ENCODE measurements around the gene RBMS3.

GRCh38 chr3:29466442-29466841, 185.6 kb downstream of the RBMS3 start:
- TF ChIP-seq EP300 (IDR thresholded peaks at IDR 0.05) (no peak), CTCF (IDR thresholded peaks at IDR 0.05) (no peak), POLR2A (IDR thresholded peaks at IDR 0.05) (no peak)
